GM06990 (cell line): ENCODE results near the gene TECTA.

ENCODE experiments used
- DNase-seq: peaks from one replicate; pipeline ENCODE4 v3.0.0-alpha.2; 2011; ENCODE audit not compliant: insufficient read length; ENCODE audit errors: extremely low read depth
- H3K27me3 ChIP-seq: replicated peaks from 2 replicates; pipeline ENCODE4 v1.6.0; 2011; ENCODE audit warnings: low read length; ENCODE audit not compliant: control insufficient read depth, insufficient read depth
- H3K36me3 ChIP-seq: 2 replicates; pipeline ENCODE4 v1.5.1; 2011; ENCODE audit warnings: low read length; ENCODE audit not compliant: control insufficient read depth, insufficient read depth
- H3K4me3 ChIP-seq: replicated peaks from 2 replicates; pipeline ENCODE4 v1.5.1; 2011; ENCODE audit warnings: low read depth, mild to moderate bottlenecking, control low read depth, low read length
- TF ChIP-seq, protein P1 (sequence below): IDR thresholded peaks from 2 replicates; pipeline ENCODE4 v1.5.1; 2011; ENCODE audit warnings: low read length, control low read depth, mild to moderate bottlenecking, inconsistent platforms; ENCODE audit not compliant: insufficient read depth, poor library complexity, severe bottlenecking

The TECTA gene

GRCh38 chr11:121153472-121153871 is 52.4 kb downstream of the TECTA start:
- TF ChIP-seq, protein P1, sequence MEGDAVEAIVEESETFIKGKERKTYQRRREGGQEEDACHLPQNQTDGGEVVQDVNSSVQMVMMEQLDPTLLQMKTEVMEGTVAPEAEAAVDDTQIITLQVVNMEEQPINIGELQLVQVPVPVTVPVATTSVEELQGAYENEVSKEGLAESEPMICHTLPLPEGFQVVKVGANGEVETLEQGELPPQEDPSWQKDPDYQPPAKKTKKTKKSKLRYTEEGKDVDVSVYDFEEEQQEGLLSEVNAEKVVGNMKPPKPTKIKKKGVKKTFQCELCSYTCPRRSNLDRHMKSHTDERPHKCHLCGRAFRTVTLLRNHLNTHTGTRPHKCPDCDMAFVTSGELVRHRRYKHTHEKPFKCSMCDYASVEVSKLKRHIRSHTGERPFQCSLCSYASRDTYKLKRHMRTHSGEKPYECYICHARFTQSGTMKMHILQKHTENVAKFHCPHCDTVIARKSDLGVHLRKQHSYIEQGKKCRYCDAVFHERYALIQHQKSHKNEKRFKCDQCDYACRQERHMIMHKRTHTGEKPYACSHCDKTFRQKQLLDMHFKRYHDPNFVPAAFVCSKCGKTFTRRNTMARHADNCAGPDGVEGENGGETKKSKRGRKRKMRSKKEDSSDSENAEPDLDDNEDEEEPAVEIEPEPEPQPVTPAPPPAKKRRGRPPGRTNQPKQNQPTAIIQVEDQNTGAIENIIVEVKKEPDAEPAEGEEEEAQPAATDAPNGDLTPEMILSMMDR, result peak; percentile 17
- peaks cover 2% of the 10 kb centered on the region for H3K27me3 ChIP-seq
- DNase-seq, result no peak
- H3K36me3 ChIP-seq, result no peaks in the 10 kb centered on the region
- H3K4me3 ChIP-seq, result no peak overlapping the region

GRCh38 chr11:121154486-121155314 is 53.7 kb downstream of the TECTA start:
- Histone ChIP-seq H3K27me3 (peaks cover 2% of the 10 kb centered on the region), H3K36me3 (no peaks in the 10 kb centered on the region), H3K4me3 (no peak overlapping the region)
- DNase-seq, result no peak
- TF ChIP-seq, protein P1, result no peak

DNA sequence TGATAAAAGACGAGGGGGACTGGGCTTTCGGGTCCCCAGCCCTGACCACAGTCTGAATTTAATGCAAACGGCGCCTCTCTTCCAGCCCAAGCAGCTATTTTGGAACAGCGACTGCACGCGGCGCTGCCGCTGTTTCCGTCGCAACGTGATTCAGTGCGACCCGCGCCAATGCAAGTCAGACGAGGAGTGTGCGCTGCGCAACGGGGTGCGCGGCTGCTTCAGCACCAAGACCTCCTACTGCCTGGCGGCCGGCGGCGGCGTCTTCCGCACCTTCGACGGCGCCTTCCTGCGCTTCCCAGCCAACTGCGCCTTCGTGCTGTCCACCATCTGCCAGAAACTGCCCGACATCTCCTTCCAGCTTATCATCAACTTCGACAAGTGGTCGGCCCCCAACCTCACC is 56.7 kb downstream of the TECTA start:
- Histone ChIP-seq H3K27me3 (no peaks in the 10 kb centered on the region; the same call in 1 of the 2 replicates), H3K4me3 (no peak overlapping the region), H3K36me3 (no peaks in the 10 kb centered on the region)
- TF ChIP-seq, protein P1, result no peak
- DNase-seq, result no peak

DNA sequence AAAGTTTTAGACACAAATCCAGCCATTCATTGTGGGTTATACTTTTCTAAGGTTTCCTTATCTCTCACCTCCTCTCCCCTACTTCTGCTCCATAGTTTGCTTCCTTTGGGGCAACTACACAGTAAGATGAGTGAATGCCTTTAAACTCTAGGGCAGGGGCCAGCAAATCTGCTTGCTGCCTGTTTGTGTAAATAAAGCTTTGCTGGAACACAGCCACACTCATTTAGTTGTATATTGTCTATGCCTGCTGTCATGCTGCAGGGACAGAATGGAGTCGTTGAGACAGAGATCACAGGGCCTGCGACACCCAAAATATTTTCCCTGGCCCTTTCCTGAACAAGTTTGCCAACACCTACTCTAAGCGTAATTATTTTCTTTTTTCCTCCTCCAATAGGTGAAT is 58.7 kb downstream of the TECTA start:
- no peaks in the 10 kb centered on the region for H3K36me3 ChIP-seq
- no peak overlapping the region for H3K4me3 ChIP-seq
- DNase-seq, result no peak
- H3K27me3 ChIP-seq, result no peaks in the 10 kb centered on the region; the same call in 1 of the 2 replicates
- TF ChIP-seq, protein P1, result no peak

DNA sequence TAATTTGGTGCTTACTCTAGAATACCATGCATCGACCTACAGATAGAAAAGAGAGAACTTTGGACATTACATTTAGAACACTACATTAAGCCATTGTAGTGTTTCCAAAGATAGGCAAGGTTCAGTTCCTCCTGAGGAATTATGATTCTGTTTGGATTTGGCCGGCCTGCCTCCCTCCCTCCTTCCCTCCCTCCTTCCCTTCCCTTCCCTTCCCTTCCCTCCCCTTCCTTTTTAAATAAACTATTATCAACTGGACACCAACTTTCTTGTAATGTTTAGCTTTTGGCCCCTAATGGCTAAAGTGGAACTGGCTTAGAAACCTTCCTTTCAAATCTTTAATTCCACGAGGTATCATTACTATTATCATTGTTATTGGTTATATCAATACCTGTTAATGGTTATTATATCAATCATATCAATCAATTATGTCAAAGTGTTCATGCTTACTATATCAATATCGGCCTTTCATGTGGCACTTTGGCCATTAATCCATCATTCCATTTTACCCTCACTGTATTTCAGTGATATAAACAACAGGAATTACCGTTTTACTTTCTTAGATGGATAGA is 60.4 kb downstream of the TECTA start:
- Histone ChIP-seq H3K36me3 (no peaks in the 10 kb centered on the region), H3K4me3 (no peak overlapping the region)
- TF ChIP-seq, protein P1, result no peak

More for the DNA sequence above, 60.4 kb downstream of the TECTA start:
- no peak for DNase-seq
- H3K27me3 ChIP-seq, result no peaks in the 10 kb centered on the region; the same call in none of the 2 replicates
